Astrocyte of the hippocampus (primary cell): ENCODE results near the gene THSD1.
"Not testable (repeated sequence)": the region's sequence is repeated elsewhere in the genome, so short reads cannot be mapped to it uniquely, and the experiment has no call there.

ENCODE experiments used
- DNase-seq: peaks from one replicate; pipeline ENCODE4 v3.0.0; 2011; ENCODE audit warnings: low read depth, low spot score

Gene THSD1

GRCh38 chr13:52359534-52359933 lies 46.4 kb downstream of the THSD1 start:
- DNase-seq: no peak

GRCh38 chr13:52356327-52356726 lies 49.6 kb downstream of the THSD1 start:
- peak; percentile 80 for DNase-seq

GRCh38 chr13:52353193-52353592 lies 52.8 kb downstream of the THSD1 start:
- peak; percentile 35 for DNase-seq

- DNase-seq: peak; percentile 62
Measured at GRCh38 chr13:52348983-52349780, 56.8 kb downstream of the THSD1 start.

- DNase-seq: peak; percentile 94
Measured at GRCh38 chr13:52348071-52348470, 57.9 kb downstream of the THSD1 start.

- no peak for DNase-seq
Measured at GRCh38 chr13:52345631-52346251, 60.2 kb downstream of the THSD1 start.

- peak; percentile 34 for DNase-seq
Measured at GRCh38 chr13:52345048-52345447, 60.9 kb downstream of the THSD1 start.

GRCh38 chr13:52344108-52344507 lies 61.9 kb downstream of the THSD1 start:
- no peak for DNase-seq

GRCh38 chr13:52342203-52342602 lies 63.8 kb downstream of the THSD1 start:
- DNase-seq: not testable (repeated sequence)

GRCh38 chr13:52337828-52338455 lies 68.0 kb downstream of the THSD1 start:
- not testable (repeated sequence) for DNase-seq

- not testable (repeated sequence) for DNase-seq
Measured at GRCh38 chr13:52334107-52334506, 71.9 kb downstream of the THSD1 start.

GRCh38 chr13:52331844-52332243 lies 74.1 kb downstream of the THSD1 start:
- DNase-seq: not testable (repeated sequence)
